ENCODE results near the gene TAS1R3. TPM values are rescaled to one million over a fixed set of nuclear protein-coding genes. Genes with fewer than 3 reads are reported as not detected.
A peak's percentile ranks its signal among the peaks of the same experiment; 100 is the strongest.

The TAS1R3 gene
- total RNA-seq, 1 donor from 2014 or later = not detected

- H3F3A ChIP-seq (ENCODE audit: low read depth) = peaks cover 9% of the 10 kb centered on the region
- no peak overlapping the region for H3K4me2 ChIP-seq
- Mint-ChIP-seq H3K4me3 (no peak overlapping the region), H3K36me3 (no peaks in the 10 kb centered on the region), H3K9me3 (no peaks in the 10 kb centered on the region), H3K27ac (no peak overlapping the region), H3K4me1 (peaks cover 5% of the 10 kb centered on the region), H3K27me3 (ENCODE audit: insufficient read depth, low read depth) (peaks cover 2% of the 10 kb centered on the region)
- peaks cover 49% of the 10 kb centered on the region for H4K20me1 ChIP-seq (ENCODE audit: low read depth)
- peaks cover 10% of the 10 kb centered on the region for H3K4me1 ChIP-seq
- no peaks in the 10 kb centered on the region for H3K36me3 ChIP-seq
- H3K27me3 ChIP-seq = no peaks in the 10 kb centered on the region
- no peak overlapping the region for H3K4me3 ChIP-seq
- H3K27ac ChIP-seq = no peak overlapping the region
- H3K9ac ChIP-seq = no peak overlapping the region
- no peaks in the 10 kb centered on the region for H3K79me2 ChIP-seq (ENCODE audit: low read depth)
- no peak overlapping the region for H2AFZ ChIP-seq (replicated peaks)
- no peak for DNase-seq (ENCODE audit: low spot score)
- no peak for TF ChIP-seq EZH2phosphoT487 (IDR thresholded peaks at IDR 0.05)
- TF ChIP-seq CTCF (IDR thresholded peaks at IDR 0.05) = no peak
- no peak for TF ChIP-seq EZH2 (IDR thresholded peaks at IDR 0.05)
- no peaks in the 10 kb centered on the region for H3K9me3 ChIP-seq (ENCODE audit: low read depth)
Observed at GRCh38 chr1:1300352-1300739, 30.7 kb upstream of the TAS1R3 start.

- no peak overlapping the region for H3K4me2 ChIP-seq
- no peak overlapping the region for H3K9ac ChIP-seq
- peaks cover 57% of the 10 kb centered on the region for H4K20me1 ChIP-seq (ENCODE audit: low read depth)
- H3K27me3 Mint-ChIP-seq (ENCODE audit: insufficient read depth, low read depth) = peaks cover 4% of the 10 kb centered on the region
- TF ChIP-seq CTCF (IDR thresholded peaks at IDR 0.05) = peak; percentile 59
- TF ChIP-seq EZH2 (IDR thresholded peaks at IDR 0.05) = no peak
- H3K36me3 ChIP-seq = no peaks in the 10 kb centered on the region
- H3K4me1 Mint-ChIP-seq = peaks cover 17% of the 10 kb centered on the region
- peaks cover 24% of the 10 kb centered on the region for H3K4me1 ChIP-seq
- no peak overlapping the region for H3K4me3 Mint-ChIP-seq
- no peak for DNase-seq (ENCODE audit: low spot score)
- no peaks in the 10 kb centered on the region for H3K9me3 ChIP-seq (ENCODE audit: low read depth)
- H3F3A ChIP-seq (ENCODE audit: low read depth) = peaks cover 11% of the 10 kb centered on the region
- H2AFZ ChIP-seq (replicated peaks) = no peak overlapping the region
- no peaks in the 10 kb centered on the region for H3K36me3 Mint-ChIP-seq
- no peaks in the 10 kb centered on the region for H3K27me3 ChIP-seq
- H3K27ac Mint-ChIP-seq = no peak overlapping the region
- peaks cover 5% of the 10 kb centered on the region for H3K79me2 ChIP-seq (ENCODE audit: low read depth)
- no peak overlapping the region for H3K4me3 ChIP-seq
- H3K27ac ChIP-seq = no peak overlapping the region
- H3K9me3 Mint-ChIP-seq = no peaks in the 10 kb centered on the region
Observed at GRCh38 chr1:1302006-1302430, 29.1 kb upstream of the TAS1R3 start.

DNA sequence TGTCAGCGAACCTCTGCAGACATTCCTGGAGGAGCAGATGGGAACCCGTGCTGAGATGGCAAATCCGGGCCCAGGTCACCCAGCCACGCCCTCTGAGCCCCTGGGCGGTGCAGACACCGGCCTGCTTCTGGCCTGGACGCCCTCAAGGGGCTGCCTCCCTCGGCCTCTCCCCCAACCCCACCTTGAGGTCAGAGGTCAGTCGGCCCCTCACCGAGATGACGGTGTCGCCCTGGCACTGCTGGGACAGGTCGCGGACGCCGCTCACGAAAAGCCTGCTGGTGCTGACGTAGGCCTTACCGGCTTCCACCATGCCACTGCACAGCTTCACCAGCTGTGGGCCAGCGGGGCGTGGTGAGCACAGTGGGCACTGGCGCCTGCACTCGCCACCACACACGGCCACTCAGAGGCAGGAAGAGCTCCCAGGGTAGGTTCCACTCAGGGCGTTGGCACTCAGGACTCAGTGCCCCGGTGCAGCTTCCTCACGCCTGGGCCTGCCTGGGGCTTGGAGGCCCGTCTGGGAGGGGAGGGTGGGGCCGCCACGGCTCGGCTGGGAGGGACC is 28.1 kb upstream of the TAS1R3 start:
- TF ChIP-seq CTCF (IDR thresholded peaks at IDR 0.05) (no peak), EZH2phosphoT487 (IDR thresholded peaks at IDR 0.05) (no peak), EZH2 (IDR thresholded peaks at IDR 0.05) (no peak)
- no peak overlapping the region for H3K4me2 ChIP-seq
- no peak overlapping the region for H3K4me3 Mint-ChIP-seq
- DNase-seq (ENCODE audit: low spot score) = no peak
- no peak overlapping the region for H3K9ac ChIP-seq
- H2AFZ ChIP-seq (replicated peaks) = no peak overlapping the region
- peaks cover 12% of the 10 kb centered on the region for H3F3A ChIP-seq (ENCODE audit: low read depth)
- no peaks in the 10 kb centered on the region for H3K9me3 ChIP-seq (ENCODE audit: low read depth)
- no peak overlapping the region for H3K27ac Mint-ChIP-seq
- peaks cover 18% of the 10 kb centered on the region for H3K4me1 Mint-ChIP-seq
- peaks cover 4% of the 10 kb centered on the region for H3K27me3 Mint-ChIP-seq (ENCODE audit: insufficient read depth, low read depth)
- no peaks in the 10 kb centered on the region for H3K36me3 ChIP-seq
- peaks cover 57% of the 10 kb centered on the region for H4K20me1 ChIP-seq (ENCODE audit: low read depth)
- no peaks in the 10 kb centered on the region for H3K27me3 ChIP-seq
- no peaks in the 10 kb centered on the region for H3K9me3 Mint-ChIP-seq
- H3K4me1 ChIP-seq = peaks cover 27% of the 10 kb centered on the region
- H3K4me3 ChIP-seq = no peak overlapping the region
- H3K36me3 Mint-ChIP-seq = no peaks in the 10 kb centered on the region
- peaks cover 5% of the 10 kb centered on the region for H3K79me2 ChIP-seq (ENCODE audit: low read depth)
- H3K27ac ChIP-seq = no peak overlapping the region
